HG03060 (cell line): ENCODE results near the gene CTAGE9.

Source experiments
- ATAC-seq: cut with Tn5 transposase; IDR thresholded peaks from one replicate; pipeline ENCODE4 v1.9.1; 2021; ENCODE audit warnings: low read depth, moderate number of reproducible peaks; ENCODE audit not compliant: unreplicated experiment

Gene CTAGE9

DNA sequence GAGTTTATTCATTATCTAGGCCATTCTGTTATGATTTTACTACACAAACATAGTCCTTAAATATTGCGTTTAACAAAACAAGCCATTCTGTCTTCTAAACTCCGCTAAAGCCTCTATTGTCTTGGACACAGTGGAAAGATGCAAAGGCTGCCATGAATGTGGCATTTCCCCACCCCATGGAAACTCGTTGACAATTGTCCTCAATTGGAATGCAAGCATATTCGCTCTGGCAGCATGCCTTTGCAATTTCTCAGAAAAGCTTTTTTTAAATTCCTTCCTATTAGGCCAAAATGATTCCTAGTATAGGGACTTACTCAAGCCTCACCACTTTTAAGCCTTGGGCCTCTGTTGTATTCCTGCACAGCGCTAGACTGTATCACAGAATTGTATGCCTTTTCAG is 32.4 kb downstream of the CTAGE9 start:
- ATAC-seq, result no peak

DNA sequence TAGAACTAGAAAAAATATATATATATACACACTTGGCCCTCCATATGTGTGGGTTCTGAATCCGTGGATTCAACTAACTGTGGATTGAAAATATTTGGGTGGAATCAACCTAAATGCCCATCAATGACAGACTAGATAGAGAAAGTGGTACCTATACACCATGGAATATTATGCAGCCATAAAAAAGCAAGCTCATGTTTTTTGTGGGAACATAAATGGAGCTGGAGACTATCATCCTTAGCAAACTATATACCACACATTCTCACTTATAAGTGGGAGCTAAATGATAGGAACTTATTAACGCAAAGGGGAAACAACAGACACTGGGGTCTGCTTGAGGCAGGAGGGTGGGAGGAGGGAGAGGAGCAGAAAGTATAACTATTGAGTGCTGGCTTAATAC is 37.6 kb downstream of the CTAGE9 start:
- no peak for ATAC-seq

DNA sequence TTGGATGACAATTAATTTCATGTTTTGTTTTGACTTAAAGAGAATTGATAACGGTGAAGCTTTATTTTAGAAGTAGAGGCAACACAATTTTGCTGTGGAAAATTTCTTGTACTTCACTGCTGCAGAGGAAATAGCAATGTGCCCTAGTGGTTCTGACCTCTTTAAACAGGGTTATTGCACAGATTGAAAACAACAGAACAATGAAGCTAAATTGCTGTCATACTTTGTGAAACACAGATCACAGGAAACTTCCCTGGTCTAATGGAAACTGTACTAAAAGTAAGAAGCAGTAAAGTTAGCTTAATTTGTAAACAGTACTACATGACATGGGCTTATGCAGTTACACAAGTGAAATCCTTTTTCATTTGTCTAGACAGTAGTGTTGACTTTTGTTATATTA is 40.9 kb downstream of the CTAGE9 start:
- ATAC-seq, result no peak

DNA sequence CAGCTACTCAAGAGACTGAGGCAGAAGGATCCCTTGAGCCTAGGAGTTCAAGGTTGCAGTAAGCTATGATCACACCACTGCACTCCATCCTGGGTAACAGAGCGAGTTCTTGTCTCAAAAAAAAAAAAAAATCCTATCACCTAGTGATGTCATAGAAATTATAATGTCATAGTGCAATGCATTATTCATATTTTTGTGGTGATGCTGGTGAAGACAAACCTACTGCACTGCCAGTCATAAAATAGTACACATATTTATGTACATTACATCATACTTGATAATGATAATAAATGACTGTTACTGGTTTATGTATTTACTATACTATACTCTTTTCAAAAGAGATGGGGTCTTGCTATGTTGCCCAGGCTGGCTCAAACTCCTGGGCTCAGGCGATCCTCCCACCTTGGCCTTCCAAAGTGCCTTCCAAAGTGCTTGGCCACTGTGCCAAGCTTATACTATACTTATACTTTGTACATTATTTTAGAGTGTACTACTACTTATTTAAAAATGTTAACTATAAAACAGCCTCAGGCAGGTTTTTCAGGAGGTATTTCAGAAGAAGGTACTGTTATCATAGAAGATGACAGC is 47.1 kb downstream of the CTAGE9 start:
- ATAC-seq, result no peak

DNA sequence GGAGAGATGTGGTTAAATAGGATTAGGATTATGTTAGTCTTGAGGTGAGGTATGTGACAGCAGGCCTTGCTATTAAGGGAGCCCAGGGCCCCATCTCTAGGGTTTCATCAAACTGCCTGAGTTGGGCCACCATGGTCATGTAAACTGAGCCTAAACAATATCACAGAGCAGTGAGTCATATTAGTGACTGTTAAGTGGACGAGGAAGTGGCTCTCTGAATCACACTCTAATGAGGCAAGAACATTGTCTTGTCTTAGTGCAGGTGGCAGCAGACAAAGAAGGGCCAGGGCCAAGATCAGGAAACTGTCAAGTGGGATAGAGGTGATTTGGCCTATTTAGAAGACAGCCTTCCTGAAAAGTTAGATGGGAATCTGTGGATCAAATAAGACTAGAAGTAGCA is 50.6 kb downstream of the CTAGE9 start:
- ATAC-seq, result no peak
